ENCODE data around the gene SREBF2.

GRCh38 chr22:41819257-41819656, 13.6 kb upstream of the SREBF2 start:
- TF ChIP-seq PAX8 (CRISPR knock-in tag; IDR thresholded peaks at IDR 0.05; ENCODE audit: borderline replicate concordance) (no peak), RNF2 (conservative IDR thresholded peaks at IDR 0.05; ENCODE audit: low read depth) (no peak), MYNN (CRISPR knock-in tag; IDR thresholded peaks at IDR 0.05; ENCODE audit: low read depth) (no peak), ZNF282 (IDR thresholded peaks at IDR 0.05; ENCODE audit: partially characterized antibody) (no peak), CTCF (CRISPR knock-in tag; IDR thresholded peaks at IDR 0.05) (no peak), SNRNP70 (IDR thresholded peaks at IDR 0.05; ENCODE audit: low read depth, low read length) (no peak), POLR2A (IDR thresholded peaks at IDR 0.05; ENCODE audit: insufficient read depth in 1 of 2, low read depth in 2 of 2, low read length in 2 of 2) (no peak), ZNF350 (CRISPR knock-in tag; IDR thresholded peaks at IDR 0.05; ENCODE audit: borderline replicate concordance, low read depth) (no peak), EZH2 (conservative IDR thresholded peaks at IDR 0.05; ENCODE audit: low read depth, low read length) (no peak)
- TF ChIP-seq, protein P1, sequence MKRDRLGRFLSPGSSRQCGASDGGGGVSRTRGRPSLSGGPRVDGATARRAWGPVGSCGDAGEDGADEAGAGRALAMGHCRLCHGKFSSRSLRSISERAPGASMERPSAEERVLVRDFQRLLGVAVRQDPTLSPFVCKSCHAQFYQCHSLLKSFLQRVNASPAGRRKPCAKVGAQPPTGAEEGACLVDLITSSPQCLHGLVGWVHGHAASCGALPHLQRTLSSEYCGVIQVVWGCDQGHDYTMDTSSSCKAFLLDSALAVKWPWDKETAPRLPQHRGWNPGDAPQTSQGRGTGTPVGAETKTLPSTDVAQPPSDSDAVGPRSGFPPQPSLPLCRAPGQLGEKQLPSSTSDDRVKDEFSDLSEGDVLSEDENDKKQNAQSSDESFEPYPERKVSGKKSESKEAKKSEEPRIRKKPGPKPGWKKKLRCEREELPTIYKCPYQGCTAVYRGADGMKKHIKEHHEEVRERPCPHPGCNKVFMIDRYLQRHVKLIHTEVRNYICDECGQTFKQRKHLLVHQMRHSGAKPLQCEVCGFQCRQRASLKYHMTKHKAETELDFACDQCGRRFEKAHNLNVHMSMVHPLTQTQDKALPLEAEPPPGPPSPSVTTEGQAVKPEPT (CRISPR knock-in tag; IDR thresholded peaks at IDR 0.05; ENCODE audit: low read depth) = no peak
- TF ChIP-seq, protein P2, sequence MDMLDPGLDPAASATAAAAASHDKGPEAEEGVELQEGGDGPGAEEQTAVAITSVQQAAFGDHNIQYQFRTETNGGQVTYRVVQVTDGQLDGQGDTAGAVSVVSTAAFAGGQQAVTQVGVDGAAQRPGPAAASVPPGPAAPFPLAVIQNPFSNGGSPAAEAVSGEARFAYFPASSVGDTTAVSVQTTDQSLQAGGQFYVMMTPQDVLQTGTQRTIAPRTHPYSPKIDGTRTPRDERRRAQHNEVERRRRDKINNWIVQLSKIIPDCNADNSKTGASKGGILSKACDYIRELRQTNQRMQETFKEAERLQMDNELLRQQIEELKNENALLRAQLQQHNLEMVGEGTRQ (IDR thresholded peaks at IDR 0.05; ENCODE audit: low read depth, low read length) = no peak
- TF ChIP-seq, protein P2 (CRISPR knock-in tag; IDR thresholded peaks at IDR 0.05; ENCODE audit: borderline replicate concordance) = no peak

Measured in HepG2 (cell line).